Mesothelial cell of epicardium (in vitro differentiated cells): ENCODE data around the gene EML4. TPM values are rescaled to one million over a fixed set of nuclear protein-coding genes. Genes with fewer than 3 reads are reported as not detected.

Experiments used
- DNase-seq, 2 experiments: peaks; one replicate each; pipeline ENCODE4 v3.0.0; 2021; ENCODE audit warnings: low spot score in 2 of 2; ENCODE audit not compliant: unreplicated experiment in 2 of 2
- H3K27ac Mint-ChIP-seq: 2 replicates; pipeline ENCODE4 v1.8.0; 2021; ENCODE audit warnings: mixed read lengths
- H3K27me3 Mint-ChIP-seq: 2 replicates; pipeline ENCODE4 v1.8.0; 2021; ENCODE audit warnings: low read depth, mixed read lengths
- H3K36me3 Mint-ChIP-seq: 2 replicates; pipeline ENCODE4 v1.8.0; 2021; ENCODE audit warnings: mixed read lengths
- H3K4me1 Mint-ChIP-seq: 2 replicates; pipeline ENCODE4 v1.8.0; 2021; ENCODE audit warnings: mixed read lengths
- H3K4me3 Mint-ChIP-seq: 2 replicates; pipeline ENCODE4 v1.8.0; 2021; ENCODE audit warnings: mild to moderate bottlenecking, moderate library complexity, mixed read lengths
- H3K9me3 Mint-ChIP-seq: 2 replicates; pipeline ENCODE4 v1.8.0; 2021; ENCODE audit warnings: mixed read lengths
- CTCF ChIP-seq: fragments of 200-600 bp; sonication (generic); IDR thresholded peaks from one replicate; pipeline ENCODE4 v1.5.0; 2021; ENCODE audit warnings: antibody characterized with exemption; ENCODE audit not compliant: unreplicated experiment
- total RNA-seq: library from RNA; stranded (reverse); gene quantifications from 3 replicates; pipeline ENCODE4 v1.2.1, GENCODE V29; 2021

Gene EML4
- total RNA-seq, 1 donor from 2014 or later = 95.6 TPM

GRCh38 chr2:42312106-42312505, 143.0 kb downstream of the EML4 start:
- no peak overlapping the region for H3K27ac Mint-ChIP-seq

GRCh38 chr2:42314892-42315468, 145.8 kb downstream of the EML4 start:
- no peak for DNase-seq
- Mint-ChIP-seq H3K4me3 (no peak overlapping the region), H3K27ac (no peak overlapping the region), H3K4me1 (peaks cover 6% of the 10 kb centered on the region), H3K36me3 (peaks cover 16% of the 10 kb centered on the region), H3K9me3 (no peaks in the 10 kb centered on the region), H3K27me3 (no peaks in the 10 kb centered on the region)
- TF ChIP-seq CTCF = no peak

More at GRCh38 chr2:42312106-42312505, 143.0 kb downstream of the EML4 start:
- Mint-ChIP-seq H3K4me1 (peaks cover 6% of the 10 kb centered on the region), H3K4me3 (no peak overlapping the region), H3K9me3 (no peaks in the 10 kb centered on the region), H3K27me3 (no peaks in the 10 kb centered on the region), H3K36me3 (peaks cover 25% of the 10 kb centered on the region)
- DNase-seq = no peak
- TF ChIP-seq CTCF = no peak

DNA sequence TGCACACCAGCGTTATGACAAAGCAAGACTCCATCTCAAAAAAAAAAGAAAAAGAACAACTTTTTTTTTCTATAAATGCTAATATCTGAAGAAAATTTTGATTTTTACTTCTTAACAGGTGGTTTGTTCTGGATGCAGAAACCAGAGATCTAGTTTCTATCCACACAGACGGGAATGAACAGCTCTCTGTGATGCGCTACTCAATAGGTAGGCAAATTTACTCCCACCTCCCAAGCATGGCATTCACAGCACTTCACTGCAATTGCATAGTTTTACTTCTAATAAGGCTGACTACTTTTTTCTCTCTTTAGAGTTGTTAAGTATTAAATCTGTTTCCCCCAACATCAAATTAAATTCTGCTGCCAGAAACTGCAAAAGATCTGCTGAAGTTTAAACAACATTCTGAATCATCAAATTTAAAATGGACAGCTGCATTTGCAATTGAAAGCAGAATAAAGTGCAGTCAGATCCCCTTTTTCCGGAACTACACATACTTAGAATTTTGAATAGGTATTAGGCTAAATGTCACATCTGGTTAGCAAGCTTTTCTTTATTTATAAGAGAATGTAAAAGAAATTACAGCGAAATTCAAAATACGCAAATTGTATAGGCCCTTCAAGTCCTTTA, 146.8 kb downstream of the EML4 start:
- Mint-ChIP-seq H3K4me3 (no peak overlapping the region), H3K36me3 (peaks cover 20% of the 10 kb centered on the region), H3K27ac (no peak overlapping the region), H3K4me1 (peaks cover 6% of the 10 kb centered on the region), H3K27me3 (no peaks in the 10 kb centered on the region), H3K9me3 (no peaks in the 10 kb centered on the region)
- TF ChIP-seq CTCF = no peak
- DNase-seq = no peak

DNA sequence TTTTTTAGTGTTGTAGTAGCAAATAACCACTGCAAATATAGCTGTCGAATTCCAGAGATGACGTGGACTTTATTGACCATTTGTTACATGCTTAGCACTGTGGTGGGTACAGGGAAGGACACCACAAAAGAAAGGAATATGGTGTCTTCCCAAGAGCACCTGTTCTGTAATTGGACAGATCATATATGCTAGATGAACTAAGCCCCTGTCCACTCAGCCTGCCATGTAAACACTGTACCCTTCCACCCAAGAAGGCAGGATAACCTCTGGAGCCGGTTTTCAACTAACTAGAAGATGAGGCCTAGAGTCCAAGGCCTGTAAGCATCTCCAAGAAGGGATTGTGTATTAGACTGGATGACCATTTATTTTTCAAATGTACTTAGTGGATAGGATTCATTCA, 147.8 kb downstream of the EML4 start:
- Mint-ChIP-seq H3K4me3 (no peak overlapping the region), H3K27ac (no peak overlapping the region), H3K27me3 (no peaks in the 10 kb centered on the region), H3K4me1 (peaks cover 4% of the 10 kb centered on the region), H3K9me3 (no peaks in the 10 kb centered on the region), H3K36me3 (peaks cover 22% of the 10 kb centered on the region)
- TF ChIP-seq CTCF = no peak
- DNase-seq = no peak

- Mint-ChIP-seq H3K27me3 (no peaks in the 10 kb centered on the region), H3K4me3 (no peak overlapping the region), H3K36me3 (peaks cover 21% of the 10 kb centered on the region), H3K27ac (no peak overlapping the region), H3K9me3 (no peaks in the 10 kb centered on the region), H3K4me1 (no peaks in the 10 kb centered on the region)
- no peak for TF ChIP-seq CTCF
- DNase-seq = no peak
Measured at GRCh38 chr2:42317486-42317885, 148.3 kb downstream of the EML4 start.
